ENCODE results near the gene ADA. TPM values are rescaled to one million over a fixed set of nuclear protein-coding genes. Genes with fewer than 3 reads are reported as not detected.

Gene ADA
- total RNA-seq, 1 donor, result 15.9 TPM

GRCh38 chr20:44641325-44641724, 10.2 kb downstream of the ADA start:
- H2AFZ ChIP-seq (ENCODE audit: low read length), result no peak overlapping the region
- no peaks in the 10 kb centered on the region for H3K36me3 ChIP-seq (ENCODE audit: insufficient read depth, low read length)
- H3K4me1 ChIP-seq (ENCODE audit: insufficient read depth, low read length), result peaks cover 27% of the 10 kb centered on the region
- no peak overlapping the region for H3K4me3 ChIP-seq (ENCODE audit: insufficient read depth, low read length)
- H4K20me1 ChIP-seq (ENCODE audit: insufficient read depth, low read length), result no peaks in the 10 kb centered on the region
- no peaks in the 10 kb centered on the region for H3K9me3 ChIP-seq (ENCODE audit: low read depth, low read length)
- H3K27me3 ChIP-seq (ENCODE audit: insufficient read depth, low read length), result no peaks in the 10 kb centered on the region
- H3K79me2 ChIP-seq (ENCODE audit: insufficient read depth, low read length), result no peaks in the 10 kb centered on the region
- DNase-seq (ENCODE audit: insufficient read length, low spot score, missing footprints), result no peak
- no peak for TF ChIP-seq CTCF (IDR thresholded peaks at IDR 0.05; ENCODE audit: extremely low read depth, low read depth, low read length)
- H3K27ac ChIP-seq (ENCODE audit: low read depth, low read length), result no peak overlapping the region
- H3K4me2 ChIP-seq (ENCODE audit: insufficient read depth, low read length), result no peak overlapping the region

- H3K4me3 ChIP-seq (ENCODE audit: insufficient read depth, low read length), result no peak overlapping the region
- H3K9me3 ChIP-seq (ENCODE audit: low read depth, low read length), result no peaks in the 10 kb centered on the region
- H3K27ac ChIP-seq (ENCODE audit: low read depth, low read length), result no peak overlapping the region
- H3K4me2 ChIP-seq (ENCODE audit: insufficient read depth, low read length), result no peak overlapping the region
- H3K4me1 ChIP-seq (ENCODE audit: insufficient read depth, low read length), result peaks cover 27% of the 10 kb centered on the region
- H2AFZ ChIP-seq (ENCODE audit: low read length), result no peak overlapping the region
- H3K27me3 ChIP-seq (ENCODE audit: insufficient read depth, low read length), result no peaks in the 10 kb centered on the region
- no peak for DNase-seq (ENCODE audit: insufficient read length, low spot score, missing footprints)
- no peaks in the 10 kb centered on the region for H4K20me1 ChIP-seq (ENCODE audit: insufficient read depth, low read length)
- H3K79me2 ChIP-seq (ENCODE audit: insufficient read depth, low read length), result no peaks in the 10 kb centered on the region
- TF ChIP-seq CTCF (IDR thresholded peaks at IDR 0.05; ENCODE audit: extremely low read depth, low read depth, low read length), result no peak
- H3K36me3 ChIP-seq (ENCODE audit: insufficient read depth, low read length), result no peaks in the 10 kb centered on the region
These were observed 11.0 kb downstream of the ADA start for GRCh38 chr20:44640522-44640921.

GRCh38 chr20:44637522-44638372, 13.8 kb downstream of the ADA start:
- H3K36me3 ChIP-seq (ENCODE audit: insufficient read depth, low read length), result peaks cover 3% of the 10 kb centered on the region
- no peaks in the 10 kb centered on the region for H3K79me2 ChIP-seq (ENCODE audit: insufficient read depth, low read length)
- DNase-seq (ENCODE audit: insufficient read length, low spot score, missing footprints), result no peak
- H3K9me3 ChIP-seq (ENCODE audit: low read depth, low read length), result no peaks in the 10 kb centered on the region
- no peaks in the 10 kb centered on the region for H3K27me3 ChIP-seq (ENCODE audit: insufficient read depth, low read length)
- H4K20me1 ChIP-seq (ENCODE audit: insufficient read depth, low read length), result no peaks in the 10 kb centered on the region
- H3K27ac ChIP-seq (ENCODE audit: low read depth, low read length), result no peak overlapping the region
- TF ChIP-seq CTCF (IDR thresholded peaks at IDR 0.05; ENCODE audit: extremely low read depth, low read depth, low read length), result no peak
- peaks cover 9% of the 10 kb centered on the region for H3K4me1 ChIP-seq (ENCODE audit: insufficient read depth, low read length)
- H2AFZ ChIP-seq (ENCODE audit: low read length), result no peak overlapping the region
- no peak overlapping the region for H3K4me2 ChIP-seq (ENCODE audit: insufficient read depth, low read length)
- H3K4me3 ChIP-seq (ENCODE audit: insufficient read depth, low read length), result no peak overlapping the region

GRCh38 chr20:44637042-44637441, 14.5 kb downstream of the ADA start:
- no peak overlapping the region for H3K4me3 ChIP-seq (ENCODE audit: insufficient read depth, low read length)
- no peak overlapping the region for H2AFZ ChIP-seq (ENCODE audit: low read length)
- H3K27ac ChIP-seq (ENCODE audit: low read depth, low read length), result no peak overlapping the region
- H3K79me2 ChIP-seq (ENCODE audit: insufficient read depth, low read length), result no peaks in the 10 kb centered on the region
- H3K9me3 ChIP-seq (ENCODE audit: low read depth, low read length), result no peaks in the 10 kb centered on the region
- no peak for DNase-seq (ENCODE audit: insufficient read length, low spot score, missing footprints)
- no peaks in the 10 kb centered on the region for H4K20me1 ChIP-seq (ENCODE audit: insufficient read depth, low read length)
- peaks cover 3% of the 10 kb centered on the region for H3K36me3 ChIP-seq (ENCODE audit: insufficient read depth, low read length)
- peaks cover 2% of the 10 kb centered on the region for H3K4me1 ChIP-seq (ENCODE audit: insufficient read depth, low read length)
- no peaks in the 10 kb centered on the region for H3K27me3 ChIP-seq (ENCODE audit: insufficient read depth, low read length)
- TF ChIP-seq CTCF (IDR thresholded peaks at IDR 0.05; ENCODE audit: extremely low read depth, low read depth, low read length), result no peak
- H3K4me2 ChIP-seq (ENCODE audit: insufficient read depth, low read length), result no peak overlapping the region
